Activated CD4-positive, alpha-beta T cell treated with anti-CD3 and anti-CD28 coated beads for 24 hours (primary cell): ENCODE results near the gene AFF2.

Experiments
- DNase-seq, 2 donors: peaks; one replicate each; pipeline ENCODE4 v3.0.0-alpha.2; 2020; ENCODE audit warnings: low read depth in 2 of 2

AFF2 gene

GRCh38 chrX:148500423-148501385, at the start of gene AFF2:
TSS of gene AFF2 (plus strand) at chrX:148500617. CDS start at chrX:148501098, 481 bp downstream.
- DNase-seq = peak in 1 of 2 donors; percentile 19

- DNase-seq = no peak
These were observed 43.1 kb upstream of the AFF2 start for GRCh38 chrX:148457279-148457678.

GRCh38 chrX:148459343-148459742, 41.1 kb upstream of the AFF2 start:
- DNase-seq = no peak

- no peak for DNase-seq
These were observed 34.1 kb upstream of the AFF2 start for GRCh38 chrX:148466292-148466691.

GRCh38 chrX:148470324-148470723, 30.1 kb upstream of the AFF2 start:
- no peak for DNase-seq

GRCh38 chrX:148474030-148474429, 26.4 kb upstream of the AFF2 start:
- DNase-seq = no peak

GRCh38 chrX:148492057-148492456, 8.4 kb upstream of the AFF2 start:
- DNase-seq = no peak

- no peak for DNase-seq
These were observed 5.2 kb upstream of the AFF2 start for GRCh38 chrX:148495176-148495575.

- no peak for DNase-seq
These were observed 2.4 kb upstream of the AFF2 start for GRCh38 chrX:148498067-148498466.

GRCh38 chrX:148499638-148500422, 587 bp upstream of the AFF2 start:
- no peak for DNase-seq

GRCh38 chrX:148501386-148502066, 1.1 kb downstream of the AFF2 start:
- DNase-seq = no peak

- no peak for DNase-seq
These were observed 4.1 kb downstream of the AFF2 start for GRCh38 chrX:148504506-148504905.

GRCh38 chrX:148507418-148507817, 7.0 kb downstream of the AFF2 start:
- no peak for DNase-seq

GRCh38 chrX:148512453-148512852, 12.0 kb downstream of the AFF2 start:
- no peak for DNase-seq

- DNase-seq = no peak
These were observed 13.2 kb downstream of the AFF2 start for GRCh38 chrX:148513661-148514060.

- no peak for DNase-seq
These were observed 16.8 kb downstream of the AFF2 start for GRCh38 chrX:148517176-148517575.

- no peak for DNase-seq
These were observed 21.6 kb downstream of the AFF2 start for GRCh38 chrX:148522006-148522405.

- no peak for DNase-seq
These were observed 23.1 kb downstream of the AFF2 start for GRCh38 chrX:148523303-148524080.

GRCh38 chrX:148530464-148531077, 30.2 kb downstream of the AFF2 start:
- peak in 1 of 2 donors; percentile 3 for DNase-seq

- no peak for DNase-seq
These were observed 33.9 kb downstream of the AFF2 start for GRCh38 chrX:148534291-148534690.

- no peak for DNase-seq
These were observed 35.2 kb downstream of the AFF2 start for GRCh38 chrX:148535639-148536038.
